CD4-positive, CD25-positive, alpha-beta regulatory T cell (primary cell): Measurements from ENCODE around the gene MTHFD1L. TPM values are rescaled to one million over a fixed set of nuclear protein-coding genes. Genes with fewer than 3 reads are reported as not detected.

Experiments
- ATAC-seq, 2 donors: fragments of 150-1000 bp; cut with Tn5 transposase; one replicate each; pipeline ENCODE4 v1.10.0; 2021; ENCODE audit warnings: low read depth in 2 of 2, moderate number of reproducible peaks in 2 of 2, moderate library complexity in 1 of 2
- DNase-seq, 3 donors: peaks; one replicate each; pipeline versions ENCODE4 v3.0.0 to v3.0.0-alpha.2; 2012 to 2022; ENCODE audit warnings: mixed read lengths in 1 of 3
- H3K27ac ChIP-seq: one replicate; pipeline ENCODE4 v1.7.0; 2013; ENCODE audit warnings: mild to moderate bottlenecking, low read length; ENCODE audit not compliant: insufficient read depth, poor library complexity, severe bottlenecking
- H3K27me3 ChIP-seq: one replicate; pipeline ENCODE4 v1.7.0; 2013; ENCODE audit warnings: low read length; ENCODE audit not compliant: control insufficient read depth, insufficient read depth
- H3K36me3 ChIP-seq: one replicate; pipeline ENCODE4 v1.7.0; 2013; ENCODE audit warnings: mild to moderate bottlenecking, low read length, moderate library complexity; ENCODE audit not compliant: control insufficient read depth, insufficient read depth
- H3K4me1 ChIP-seq: 2 replicates; pipeline ENCODE4 v1.7.0; 2013; ENCODE audit warnings: mild to moderate bottlenecking, low read length; ENCODE audit not compliant: insufficient read depth, control insufficient read depth, poor library complexity, severe bottlenecking
- H3K4me3 ChIP-seq: one replicate; pipeline ENCODE4 v1.7.0; 2013; ENCODE audit warnings: low read depth, mild to moderate bottlenecking, low read length, moderate library complexity
- H3K9me3 ChIP-seq, 2 experiments: 1 replicate in 1 of 2; 2 replicates in 1 of 2; pipeline ENCODE4 v1.7.0; 2013; ENCODE audit warnings: low read length in 2 of 2, mild to moderate bottlenecking in 1 of 2, moderate library complexity in 1 of 2; ENCODE audit not compliant: control insufficient read depth in 2 of 2
- H3K27ac Mint-ChIP-seq, 3 donors: one replicate each; pipeline ENCODE4 v1.8.0; 2020 to 2022; ENCODE audit warnings: mild to moderate bottlenecking in 3 of 3, mixed read lengths in 3 of 3, moderate library complexity in 2 of 3
- H3K27me3 Mint-ChIP-seq: one replicate; pipeline ENCODE4 v1.8.0; 2022; ENCODE audit warnings: mild to moderate bottlenecking, mixed read lengths
- H3K36me3 Mint-ChIP-seq: one replicate; pipeline ENCODE4 v1.8.0; 2020; ENCODE audit warnings: mixed read lengths
- H3K4me1 Mint-ChIP-seq, 4 donors: one replicate each; pipeline ENCODE4 v1.8.0; 2020 to 2022; ENCODE audit warnings: mixed read lengths in 4 of 4, mild to moderate bottlenecking in 1 of 4
- H3K4me3 Mint-ChIP-seq, 4 donors: one replicate each; pipeline ENCODE4 v1.8.0; 2020 to 2022; ENCODE audit warnings: mild to moderate bottlenecking in 4 of 4, mixed read lengths in 4 of 4, moderate library complexity in 3 of 4
- H3K9me3 Mint-ChIP-seq, 7 donors: one replicate each; pipeline ENCODE4 v1.8.0; 2020 to 2022; ENCODE audit warnings: mixed read lengths in 7 of 7, mild to moderate bottlenecking in 3 of 7, moderate library complexity in 2 of 7
- polyA plus RNA-seq, 4 donors: library from polyadenylated mRNA; unstranded; fragments of 300-500 nt; fragmentation: Illumina TruSeq; gene quantifications; one replicate each; pipeline ENCODE4 v1.2.3, GENCODE V29; 2021
- total RNA-seq: library from RNA; stranded (reverse); gene quantifications from one replicate; pipeline ENCODE4 v1.2.3, GENCODE V29; 2022

Gene MTHFD1L
- total and polyA plus RNA-seq, 5 donors from 2014 or later = 2.0 to 11.1 (median 3.4) TPM

DNA sequence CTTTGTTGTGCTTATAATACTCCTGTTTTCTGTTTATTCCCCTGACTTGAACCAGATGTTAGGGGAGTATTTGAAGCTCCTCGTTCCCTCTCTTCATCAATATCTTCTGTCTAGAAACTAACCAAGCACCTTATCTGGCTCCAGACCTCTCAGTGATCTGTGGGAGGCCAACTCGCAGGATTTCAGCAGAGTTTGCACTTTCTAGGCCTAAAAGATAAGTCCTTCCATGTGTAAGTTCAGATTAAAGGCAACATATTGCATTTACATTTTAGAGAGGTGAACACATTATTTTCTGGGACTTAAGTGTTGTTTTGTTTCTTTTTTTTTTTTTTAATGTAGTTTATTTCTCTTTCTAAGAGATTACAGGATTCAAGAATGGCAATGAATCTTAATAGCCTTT, 234.8 kb downstream of the MTHFD1L start:
- H3K9me3 Mint-ChIP-seq = peaks cover 0 to 3% (median 0%) of the 10 kb centered on the region in 7 donors
- peak overlapping the region in 1 of 3 donors; percentile 89 for H3K27ac Mint-ChIP-seq
- Histone ChIP-seq H3K27me3 (no peaks in the 10 kb centered on the region), H3K4me3 (no peak overlapping the region), H3K4me1 (no peaks in the 10 kb centered on the region), H3K36me3 (no peaks in the 10 kb centered on the region), H3K27ac (no peak overlapping the region), H3K9me3 (no peaks in the 10 kb centered on the region)
- peaks cover 0 to 10% (median 2%) of the 10 kb centered on the region in 4 donors for H3K4me1 Mint-ChIP-seq
- H3K27me3 Mint-ChIP-seq = no peaks in the 10 kb centered on the region
- ATAC-seq (no peak), DNase-seq (no peak)
- H3K4me3 Mint-ChIP-seq = no peak overlapping the region
- peaks cover 7% of the 10 kb centered on the region for H3K36me3 Mint-ChIP-seq

GRCh38 chr6:151101161-151101815, 235.8 kb downstream of the MTHFD1L start:
- Mint-ChIP-seq H3K27ac (no peak overlapping the region), H3K4me1 (peaks cover 0 to 10% (median 2%) of the 10 kb centered on the region in 4 donors), H3K27me3 (no peaks in the 10 kb centered on the region), H3K9me3 (peaks cover 0 to 2% (median 0%) of the 10 kb centered on the region in 7 donors), H3K36me3 (peaks cover 7% of the 10 kb centered on the region), H3K4me3 (no peak overlapping the region)
- Histone ChIP-seq H3K9me3 (no peaks in the 10 kb centered on the region), H3K27ac (no peak overlapping the region), H3K4me3 (no peak overlapping the region), H3K27me3 (no peaks in the 10 kb centered on the region), H3K4me1 (no peaks in the 10 kb centered on the region), H3K36me3 (no peaks in the 10 kb centered on the region)
- DNase-seq = no peak
- ATAC-seq = no peak

- Histone ChIP-seq H3K27ac (no peak overlapping the region), H3K4me3 (no peak overlapping the region), H3K9me3 (no peaks in the 10 kb centered on the region), H3K4me1 (no peaks in the 10 kb centered on the region), H3K36me3 (no peaks in the 10 kb centered on the region), H3K27me3 (no peaks in the 10 kb centered on the region)
- H3K27ac Mint-ChIP-seq = no peak overlapping the region
- H3K4me1 Mint-ChIP-seq = peaks cover 0 to 10% (median 2%) of the 10 kb centered on the region in 4 donors
- H3K9me3 Mint-ChIP-seq = peaks cover 0 to 1% (median 0%) of the 10 kb centered on the region in 7 donors
- peaks cover 7% of the 10 kb centered on the region for H3K36me3 Mint-ChIP-seq
- no peaks in the 10 kb centered on the region for H3K27me3 Mint-ChIP-seq
- H3K4me3 Mint-ChIP-seq = no peak overlapping the region
- ATAC-seq = no peak
- DNase-seq = no peak
Observed at GRCh38 chr6:151101816-151102694, 236.6 kb downstream of the MTHFD1L start.

- Histone ChIP-seq H3K27me3 (no peaks in the 10 kb centered on the region), H3K4me1 (no peaks in the 10 kb centered on the region), H3K36me3 (no peaks in the 10 kb centered on the region), H3K4me3 (no peak overlapping the region), H3K27ac (no peak overlapping the region), H3K9me3 (no peaks in the 10 kb centered on the region)
- Mint-ChIP-seq H3K9me3 (peaks cover 0 to 1% (median 0%) of the 10 kb centered on the region in 7 donors), H3K4me3 (no peak overlapping the region), H3K27me3 (no peaks in the 10 kb centered on the region), H3K36me3 (peaks cover 7% of the 10 kb centered on the region), H3K27ac (no peak overlapping the region), H3K4me1 (peaks cover 0 to 3% (median 0%) of the 10 kb centered on the region in 4 donors)
- DNase-seq (no peak), ATAC-seq (no peak)
Observed at GRCh38 chr6:151103266-151103665, 237.8 kb downstream of the MTHFD1L start.

DNA sequence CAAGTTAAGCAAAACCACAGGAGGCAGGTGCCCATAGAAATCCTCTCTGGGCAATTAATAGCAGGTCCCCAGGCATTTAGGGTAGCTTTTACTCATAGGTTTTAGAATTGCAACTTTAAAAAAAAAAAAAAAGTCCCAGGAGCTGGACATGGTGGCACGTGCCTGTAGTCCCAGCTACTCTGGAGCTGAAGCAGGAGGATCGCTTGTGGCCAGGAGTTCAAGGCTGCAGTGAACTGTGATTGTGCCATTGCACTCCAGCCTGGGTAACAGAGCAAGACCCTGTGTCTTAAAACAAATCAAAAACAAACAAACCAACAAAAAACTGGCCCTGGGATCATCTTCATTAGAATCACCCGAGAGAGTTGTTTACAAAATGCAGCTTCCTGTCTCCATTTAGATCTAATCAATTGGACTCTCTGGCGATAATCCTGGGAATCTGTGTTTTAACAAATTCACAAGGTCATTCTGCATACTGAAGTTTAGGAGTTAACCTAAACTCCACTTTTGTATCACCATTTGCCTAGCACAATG, 242.5 kb downstream of the MTHFD1L start:
- no peaks in the 10 kb centered on the region for H3K4me1 ChIP-seq
- Mint-ChIP-seq H3K4me1 (no peaks in the 10 kb centered on the region), H3K36me3 (no peaks in the 10 kb centered on the region), H3K27ac (no peak overlapping the region), H3K27me3 (peaks cover 9% of the 10 kb centered on the region), H3K9me3 (peaks cover 0 to 2% (median 0%) of the 10 kb centered on the region in 7 donors), H3K4me3 (no peak overlapping the region)
- no peaks in the 10 kb centered on the region for H3K9me3 ChIP-seq
- no peak overlapping the region for H3K4me3 ChIP-seq
- no peak overlapping the region for H3K27ac ChIP-seq
- DNase-seq (no peak), ATAC-seq (no peak)
- H3K27me3 ChIP-seq = no peaks in the 10 kb centered on the region
- no peaks in the 10 kb centered on the region for H3K36me3 ChIP-seq

DNA sequence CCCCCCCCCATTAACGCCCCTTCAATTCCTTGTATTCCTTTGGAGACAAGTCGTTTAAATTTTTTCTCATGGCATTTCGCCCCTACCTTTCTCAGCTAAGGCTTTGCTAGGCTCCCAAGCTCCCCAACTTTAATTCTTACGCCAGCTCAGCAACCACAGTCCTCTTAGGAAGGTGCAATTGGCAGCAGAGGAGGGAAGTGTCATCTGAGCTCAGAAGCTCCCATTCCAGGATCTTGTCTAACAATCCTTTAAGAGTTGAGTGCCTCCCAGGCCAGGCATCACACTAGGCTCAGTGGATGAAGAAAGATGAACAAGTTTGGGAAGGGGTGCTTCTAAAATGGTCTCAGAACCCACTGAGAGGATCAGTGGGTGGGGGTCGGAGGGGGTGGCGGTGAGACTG, 243.0 kb downstream of the MTHFD1L start:
- Histone ChIP-seq H3K27me3 (no peaks in the 10 kb centered on the region), H3K9me3 (no peaks in the 10 kb centered on the region), H3K4me1 (no peaks in the 10 kb centered on the region), H3K4me3 (no peak overlapping the region), H3K36me3 (no peaks in the 10 kb centered on the region), H3K27ac (no peak overlapping the region)
- Mint-ChIP-seq H3K9me3 (peaks cover 0 to 2% (median 0%) of the 10 kb centered on the region in 7 donors), H3K36me3 (no peaks in the 10 kb centered on the region), H3K27me3 (peaks cover 9% of the 10 kb centered on the region), H3K27ac (no peak overlapping the region), H3K4me1 (no peaks in the 10 kb centered on the region), H3K4me3 (no peak overlapping the region)
- ATAC-seq (no peak), DNase-seq (no peak)

GRCh38 chr6:151109361-151109760, 243.9 kb downstream of the MTHFD1L start:
- Histone ChIP-seq H3K27me3 (no peaks in the 10 kb centered on the region), H3K27ac (no peak overlapping the region), H3K4me1 (no peaks in the 10 kb centered on the region), H3K9me3 (no peaks in the 10 kb centered on the region), H3K36me3 (no peaks in the 10 kb centered on the region), H3K4me3 (no peak overlapping the region)
- DNase-seq = no peak
- H3K4me1 Mint-ChIP-seq = no peaks in the 10 kb centered on the region
- ATAC-seq = no peak
- H3K27ac Mint-ChIP-seq = no peak overlapping the region
- peaks cover 9% of the 10 kb centered on the region for H3K27me3 Mint-ChIP-seq
- H3K36me3 Mint-ChIP-seq = no peaks in the 10 kb centered on the region
- peaks cover 0 to 2% (median 0%) of the 10 kb centered on the region in 7 donors for H3K9me3 Mint-ChIP-seq
- H3K4me3 Mint-ChIP-seq = no peak overlapping the region
